Measurements from ENCODE around the gene RCSD1. TPM values are rescaled to one million over a fixed set of nuclear protein-coding genes. Genes with fewer than 3 reads are reported as not detected.

RCSD1 gene
- total RNA-seq, 1 donor from 2014 or later: 12.7 TPM

- no peak for DNase-seq (ENCODE audit: low spot score)
Measured at GRCh38 chr1:167617153-167618147, 12.6 kb upstream of the RCSD1 start.

GRCh38 chr1:167618366-167618765, 11.7 kb upstream of the RCSD1 start:
- DNase-seq (ENCODE audit: low spot score): no peak

GRCh38 chr1:167618789-167619188, 11.2 kb upstream of the RCSD1 start:
- DNase-seq (ENCODE audit: low spot score): no peak

- DNase-seq (ENCODE audit: low spot score): no peak
Measured at GRCh38 chr1:167620002-167620401, 10.0 kb upstream of the RCSD1 start.

- no peak for DNase-seq (ENCODE audit: low spot score)
Measured at GRCh38 chr1:167621780-167622313, 8.2 kb upstream of the RCSD1 start.

- DNase-seq (ENCODE audit: low spot score): no peak
Measured at GRCh38 chr1:167623951-167624350, 6.1 kb upstream of the RCSD1 start.

GRCh38 chr1:167625040-167625823, 4.8 kb upstream of the RCSD1 start:
- no peak for DNase-seq (ENCODE audit: low spot score)

- DNase-seq (ENCODE audit: low spot score): no peak
Measured at GRCh38 chr1:167627615-167627864, 2.5 kb upstream of the RCSD1 start.

- no peak for DNase-seq (ENCODE audit: low spot score)
Measured at GRCh38 chr1:167627865-167628641, 2.0 kb upstream of the RCSD1 start.

GRCh38 chr1:167628741-167629515, 1.1 kb upstream of the RCSD1 start:
- no peak for DNase-seq (ENCODE audit: low spot score)

GRCh38 chr1:167630568-167631385, 745 bp downstream of the RCSD1 start:
- no peak for DNase-seq (ENCODE audit: low spot score)

- no peak for DNase-seq (ENCODE audit: low spot score)
Measured at GRCh38 chr1:167631386-167631935, 1.4 kb downstream of the RCSD1 start.

- no peak for DNase-seq (ENCODE audit: low spot score)
Measured at GRCh38 chr1:167631936-167632614, 2.0 kb downstream of the RCSD1 start.

GRCh38 chr1:167633258-167633944, 3.4 kb downstream of the RCSD1 start:
- no peak for DNase-seq (ENCODE audit: low spot score)

GRCh38 chr1:167634435-167634834, 4.4 kb downstream of the RCSD1 start:
- DNase-seq (ENCODE audit: low spot score): no peak

- peak; percentile 81 for DNase-seq (ENCODE audit: low spot score)
Measured at GRCh38 chr1:167635156-167635648, 5.2 kb downstream of the RCSD1 start.

- no peak for DNase-seq (ENCODE audit: low spot score)
Measured at GRCh38 chr1:167635941-167636340, 5.9 kb downstream of the RCSD1 start.

- DNase-seq (ENCODE audit: low spot score): no peak
Measured at GRCh38 chr1:167638064-167638463, 8.0 kb downstream of the RCSD1 start.

Data from mesenteric fat pad (tissue), 1 donor.